G401.6 (cell line): ENCODE measurements around the gene DXO.
A peak's percentile ranks its signal among the peaks of the same experiment; 100 is the strongest.
"Not testable (repeated sequence)": the region's sequence is repeated elsewhere in the genome, so short reads cannot be mapped to it uniquely, and the experiment has no call there.

ENCODE experiments used
- FAIRE-seq: peaks from 2 replicates; lab custom pipeline; 2012; peaks lifted over from hg19 to GRCh38; lab: Jason Lieb, UNC

DXO gene

GRCh38 chr6:31971993-31972708 lies at the start of gene DXO:
Gene DXO, minus strand, starts transcription at chr6:31972138. Its CDS starts 463 bp downstream, at chr6:31971675.
- FAIRE-seq: peak; percentile 76

DNA sequence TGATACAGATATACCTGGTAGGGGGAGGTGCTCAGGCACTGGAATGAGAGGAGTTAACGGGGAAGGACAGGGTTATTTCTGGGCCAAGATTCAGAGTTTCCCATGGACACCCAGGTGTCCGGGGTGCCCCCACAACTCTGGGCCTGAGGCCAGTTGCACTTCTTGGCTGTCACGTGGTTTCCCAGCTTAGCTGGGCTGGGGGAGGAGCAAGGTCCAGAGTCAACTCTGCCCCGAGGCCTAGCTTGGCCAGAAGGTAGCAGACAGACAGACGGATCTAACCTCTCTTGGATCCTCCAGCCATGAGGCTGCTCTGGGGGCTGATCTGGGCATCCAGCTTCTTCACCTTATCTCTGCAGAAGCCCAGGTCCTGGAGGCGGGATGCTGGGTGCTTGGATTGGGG lies 42.6 kb upstream of the DXO start, which contains the start of gene C4B:
TSS of gene C4B (plus strand) at position 249 of the 400 bp plus-strand sequence. CDS start at position 300, 51 bp downstream.
- FAIRE-seq: not testable (repeated sequence)

DNA sequence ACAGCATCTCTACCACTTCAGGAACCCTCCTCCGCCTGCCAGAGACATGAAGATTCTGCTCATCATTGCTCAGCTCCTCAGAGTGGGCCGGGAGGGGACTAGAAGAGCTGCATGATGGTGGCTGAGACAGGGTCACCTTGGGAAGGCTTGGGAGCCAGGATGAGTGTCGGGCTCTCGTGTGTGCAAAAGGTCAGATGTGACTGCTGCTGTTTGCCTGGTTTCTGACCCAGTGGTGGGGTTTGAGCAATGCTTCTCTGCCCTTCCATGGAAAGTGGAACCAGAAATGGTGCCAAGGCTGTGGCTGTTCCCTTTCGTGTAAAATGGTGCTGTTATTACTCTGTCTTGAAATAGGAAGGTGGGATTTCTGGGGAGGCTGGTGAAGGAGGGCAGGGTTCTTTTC lies 41.8 kb upstream of the DXO start:
- not testable (repeated sequence) for FAIRE-seq

- not testable (repeated sequence) for FAIRE-seq
Observed at GRCh38 chr6:32012941-32013617, 41.1 kb upstream of the DXO start.

DNA sequence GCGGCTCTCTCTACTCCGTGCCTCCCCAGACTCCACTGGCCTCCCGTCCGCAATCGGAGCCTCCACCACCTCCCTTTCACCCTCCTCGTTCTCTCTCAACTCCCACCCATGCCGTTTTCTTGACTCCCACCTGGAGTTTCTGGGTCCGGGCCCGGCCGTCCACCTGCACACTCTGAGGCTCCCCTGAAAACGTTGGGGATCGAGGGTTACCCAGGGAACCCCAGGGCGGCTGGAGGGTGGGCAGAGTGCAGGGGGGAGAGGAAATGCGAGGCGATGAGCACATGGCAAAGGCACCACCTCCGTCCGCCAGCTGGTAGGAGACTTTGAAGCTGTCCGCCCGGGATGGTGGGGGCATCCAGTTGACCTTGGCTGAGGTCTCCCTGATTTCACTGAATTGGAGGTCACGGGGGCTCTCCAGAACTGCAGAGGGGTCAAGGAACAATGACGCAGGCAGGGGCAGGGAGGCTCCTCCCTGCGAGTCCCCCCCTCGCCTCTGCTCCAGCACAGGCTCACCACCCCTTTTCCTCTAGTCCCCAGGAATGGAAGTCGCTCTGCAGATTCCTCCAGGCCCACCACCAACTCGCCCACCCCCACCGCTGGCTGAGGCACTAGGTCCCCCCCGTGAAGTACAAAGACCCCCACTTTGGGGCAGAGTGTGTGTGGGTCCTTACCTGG lies 39.1 kb upstream of the DXO start:
- not testable (repeated sequence) for FAIRE-seq

DNA sequence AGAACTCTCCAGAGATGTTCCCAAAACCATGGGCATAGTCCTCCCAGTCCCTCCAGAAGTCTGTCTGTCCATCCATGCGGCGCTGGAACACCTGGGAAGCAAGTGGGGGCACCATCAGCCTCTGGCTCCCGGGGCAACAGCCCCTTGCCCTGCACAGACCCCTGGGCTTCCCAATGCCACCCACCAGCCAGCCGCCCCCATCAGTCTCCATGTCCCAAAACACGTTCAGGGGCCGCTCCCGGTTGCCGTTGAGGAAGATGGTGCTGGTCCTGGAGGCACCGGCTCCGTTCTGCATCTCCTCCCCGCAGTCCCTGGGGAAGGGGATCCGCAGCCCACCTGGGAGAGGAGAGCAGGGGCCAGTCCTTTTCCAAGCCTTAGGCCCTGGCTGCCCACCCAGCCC lies 37.6 kb upstream of the DXO start:
- FAIRE-seq: not testable (repeated sequence)

DNA sequence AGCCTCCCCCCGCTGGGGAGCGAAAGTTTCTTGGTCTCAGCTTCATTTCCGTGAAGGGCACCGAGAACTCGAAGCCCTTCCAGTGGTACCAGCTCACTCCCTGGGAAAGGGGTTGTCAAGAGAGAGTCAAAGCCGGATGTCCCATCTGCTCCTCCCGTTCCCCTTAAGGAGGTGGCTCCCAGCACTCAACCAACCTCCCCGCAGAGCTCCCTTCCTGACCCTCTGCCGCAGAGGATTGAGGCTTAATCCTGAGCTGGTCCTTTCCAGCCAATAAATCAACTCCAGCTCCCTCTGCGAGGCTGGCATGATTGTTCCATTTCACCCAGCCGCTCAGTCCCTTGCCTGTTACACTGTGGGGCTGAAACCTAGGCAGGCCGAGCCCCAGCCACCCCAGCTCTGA lies 36.7 kb upstream of the DXO start:
- not testable (repeated sequence) for FAIRE-seq

DNA sequence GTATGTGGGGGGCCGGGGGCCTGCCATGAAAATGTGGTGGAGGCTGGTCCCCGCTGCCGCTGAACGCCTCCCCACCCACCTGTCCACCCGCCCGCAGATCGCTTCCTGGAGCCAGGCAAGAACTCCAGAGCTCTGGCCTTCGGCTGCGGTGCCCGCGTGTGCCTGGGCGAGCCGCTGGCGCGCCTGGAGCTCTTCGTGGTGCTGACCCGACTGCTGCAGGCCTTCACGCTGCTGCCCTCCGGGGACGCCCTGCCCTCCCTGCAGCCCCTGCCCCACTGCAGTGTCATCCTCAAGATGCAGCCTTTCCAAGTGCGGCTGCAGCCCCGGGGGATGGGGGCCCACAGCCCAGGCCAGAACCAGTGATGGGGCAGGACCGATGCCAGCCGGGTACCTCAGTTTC lies 36.1 kb upstream of the DXO start:
- FAIRE-seq: not testable (repeated sequence)

- not testable (repeated sequence) for FAIRE-seq
Observed at GRCh38 chr6:32007086-32007485, 35.1 kb upstream of the DXO start.

GRCh38 chr6:32005991-32006529 lies 34.1 kb upstream of the DXO start:
- not testable (repeated sequence) for FAIRE-seq

GRCh38 chr6:32005538-32005880 lies 33.6 kb upstream of the DXO start:
- not testable (repeated sequence) for FAIRE-seq

GRCh38 chr6:32004864-32005537 lies 33.1 kb upstream of the DXO start:
- FAIRE-seq: not testable (repeated sequence)

DNA sequence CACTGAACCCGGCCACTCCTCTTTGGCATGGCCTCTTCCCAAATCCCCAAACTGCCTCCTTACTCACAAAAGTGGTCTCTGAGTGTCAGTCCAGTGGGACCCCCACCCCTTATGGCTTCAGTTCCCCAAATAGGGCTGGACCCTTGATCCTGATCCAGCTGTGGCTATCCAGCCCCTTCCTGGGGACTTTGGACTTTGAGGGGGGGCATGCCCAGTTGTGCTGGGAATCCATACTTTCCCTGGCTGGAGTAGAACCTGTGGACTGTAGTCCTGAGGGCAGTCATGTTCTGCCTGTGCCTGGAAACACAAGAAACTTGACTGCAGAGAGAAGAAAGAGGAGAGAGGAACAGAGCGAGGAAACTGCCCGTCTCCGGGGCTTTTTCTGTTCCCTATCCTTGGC lies 32.5 kb upstream of the DXO start:
- FAIRE-seq: not testable (repeated sequence)

DNA sequence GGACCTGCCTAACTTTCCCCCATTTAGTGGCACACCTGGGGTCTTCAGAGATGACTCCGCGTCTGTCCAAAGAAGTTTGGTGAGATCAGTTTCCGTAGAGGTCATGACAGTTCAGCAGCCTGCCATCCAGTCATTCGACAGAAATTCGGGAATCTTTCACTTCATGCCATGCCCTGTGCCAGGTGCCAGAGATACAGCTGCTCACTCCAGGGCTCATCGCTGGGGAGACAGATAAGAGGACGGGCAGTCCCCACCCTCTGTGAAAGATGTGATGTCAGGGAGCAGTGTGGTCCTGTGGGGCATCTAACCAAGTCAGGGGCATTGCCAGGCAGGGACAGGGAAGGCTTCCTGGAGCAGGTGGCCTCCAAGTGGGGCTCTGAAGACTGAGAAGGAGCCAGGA lies 31.4 kb upstream of the DXO start:
- not testable (repeated sequence) for FAIRE-seq

DNA sequence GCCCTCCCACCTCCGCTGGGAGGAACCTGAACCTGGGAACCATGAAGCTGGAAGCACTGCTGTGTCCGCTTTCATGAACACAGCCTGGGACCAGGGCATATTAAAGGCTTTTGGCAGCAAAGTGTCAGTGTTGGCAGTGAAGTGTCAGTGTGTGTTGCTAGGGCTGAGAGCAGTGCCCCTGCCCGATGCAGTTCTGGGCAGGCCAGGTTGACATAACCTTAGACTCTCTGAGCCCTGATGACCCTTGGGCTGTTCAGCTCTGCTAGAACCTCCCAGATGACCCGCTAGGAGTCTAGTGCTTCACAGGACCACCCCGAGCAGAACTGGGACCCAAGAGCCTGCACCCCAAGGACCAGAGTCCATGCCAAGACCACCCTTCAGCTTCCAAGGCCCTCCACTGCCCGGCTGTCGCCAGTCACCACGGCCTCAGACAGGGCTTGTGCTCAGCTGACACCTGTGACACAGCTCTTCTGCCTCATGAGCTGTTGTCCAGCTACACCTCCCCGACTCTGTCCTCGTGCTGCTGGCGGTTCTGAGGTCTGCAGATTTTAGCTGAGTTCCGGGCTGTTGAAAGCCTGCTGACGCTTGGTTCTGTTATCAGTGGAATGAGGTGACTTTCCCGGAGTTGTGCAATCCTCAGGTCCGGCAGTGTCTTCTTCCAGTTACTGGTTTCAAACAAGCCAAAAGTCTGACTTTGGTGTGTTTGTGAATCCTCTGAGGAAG lies 30.8 kb upstream of the DXO start:
- not testable (repeated sequence) for FAIRE-seq

DNA sequence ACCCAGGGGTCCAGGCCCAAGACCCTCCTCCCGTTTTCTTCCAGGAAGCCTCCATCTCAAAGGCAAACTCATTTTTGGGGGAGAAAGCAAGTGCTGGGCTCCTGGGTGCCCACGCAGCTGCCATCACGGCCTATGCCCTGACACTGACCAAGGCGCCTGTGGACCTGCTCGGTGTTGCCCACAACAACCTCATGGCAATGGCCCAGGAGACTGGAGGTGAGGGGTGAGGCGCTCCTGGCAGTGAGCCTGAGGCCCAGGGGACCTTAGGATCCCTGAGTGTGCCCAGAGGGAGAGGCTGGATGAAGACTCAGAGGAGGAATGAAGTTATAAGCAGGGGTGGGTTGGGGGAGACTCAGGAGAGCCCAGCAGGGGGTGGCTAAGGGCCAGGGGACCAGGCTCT lies 24.4 kb upstream of the DXO start:
- FAIRE-seq: not testable (repeated sequence)

GRCh38 chr6:31994421-31994820 lies 22.5 kb upstream of the DXO start:
- not testable (repeated sequence) for FAIRE-seq

- FAIRE-seq: peak; percentile 89
Observed at GRCh38 chr6:31989363-31989762, 17.4 kb upstream of the DXO start.

DNA sequence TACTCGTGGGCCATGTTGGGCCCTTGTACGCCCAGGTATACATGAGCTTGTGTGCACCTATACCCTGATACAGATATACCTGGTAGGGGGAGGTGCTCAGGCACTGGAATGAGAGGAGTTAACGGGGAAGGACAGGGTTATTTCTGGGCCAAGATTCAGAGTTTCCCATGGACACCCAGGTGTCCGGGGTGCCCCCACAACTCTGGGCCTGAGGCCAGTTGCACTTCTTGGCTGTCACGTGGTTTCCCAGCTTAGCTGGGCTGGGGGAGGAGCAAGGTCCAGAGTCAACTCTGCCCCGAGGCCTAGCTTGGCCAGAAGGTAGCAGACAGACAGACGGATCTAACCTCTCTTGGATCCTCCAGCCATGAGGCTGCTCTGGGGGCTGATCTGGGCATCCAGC lies 9.8 kb upstream of the DXO start, which contains the start of gene C4A:
TSS of gene C4A (plus strand) at position 314 of the 400 bp plus-strand sequence. CDS start at position 365, 51 bp downstream.
- FAIRE-seq: not testable (repeated sequence)

DNA sequence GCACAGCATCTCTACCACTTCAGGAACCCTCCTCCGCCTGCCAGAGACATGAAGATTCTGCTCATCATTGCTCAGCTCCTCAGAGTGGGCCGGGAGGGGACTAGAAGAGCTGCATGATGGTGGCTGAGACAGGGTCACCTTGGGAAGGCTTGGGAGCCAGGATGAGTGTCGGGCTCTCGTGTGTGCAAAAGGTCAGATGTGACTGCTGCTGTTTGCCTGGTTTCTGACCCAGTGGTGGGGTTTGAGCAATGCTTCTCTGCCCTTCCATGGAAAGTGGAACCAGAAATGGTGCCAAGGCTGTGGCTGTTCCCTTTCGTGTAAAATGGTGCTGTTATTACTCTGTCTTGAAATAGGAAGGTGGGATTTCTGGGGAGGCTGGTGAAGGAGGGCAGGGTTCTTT lies 9.1 kb upstream of the DXO start:
- not testable (repeated sequence) for FAIRE-seq

- FAIRE-seq: not testable (repeated sequence)
Observed at GRCh38 chr6:31980195-31980876, 8.4 kb upstream of the DXO start.
